ENCODE results near the gene SLC35F4.

SLC35F4 gene

DNA sequence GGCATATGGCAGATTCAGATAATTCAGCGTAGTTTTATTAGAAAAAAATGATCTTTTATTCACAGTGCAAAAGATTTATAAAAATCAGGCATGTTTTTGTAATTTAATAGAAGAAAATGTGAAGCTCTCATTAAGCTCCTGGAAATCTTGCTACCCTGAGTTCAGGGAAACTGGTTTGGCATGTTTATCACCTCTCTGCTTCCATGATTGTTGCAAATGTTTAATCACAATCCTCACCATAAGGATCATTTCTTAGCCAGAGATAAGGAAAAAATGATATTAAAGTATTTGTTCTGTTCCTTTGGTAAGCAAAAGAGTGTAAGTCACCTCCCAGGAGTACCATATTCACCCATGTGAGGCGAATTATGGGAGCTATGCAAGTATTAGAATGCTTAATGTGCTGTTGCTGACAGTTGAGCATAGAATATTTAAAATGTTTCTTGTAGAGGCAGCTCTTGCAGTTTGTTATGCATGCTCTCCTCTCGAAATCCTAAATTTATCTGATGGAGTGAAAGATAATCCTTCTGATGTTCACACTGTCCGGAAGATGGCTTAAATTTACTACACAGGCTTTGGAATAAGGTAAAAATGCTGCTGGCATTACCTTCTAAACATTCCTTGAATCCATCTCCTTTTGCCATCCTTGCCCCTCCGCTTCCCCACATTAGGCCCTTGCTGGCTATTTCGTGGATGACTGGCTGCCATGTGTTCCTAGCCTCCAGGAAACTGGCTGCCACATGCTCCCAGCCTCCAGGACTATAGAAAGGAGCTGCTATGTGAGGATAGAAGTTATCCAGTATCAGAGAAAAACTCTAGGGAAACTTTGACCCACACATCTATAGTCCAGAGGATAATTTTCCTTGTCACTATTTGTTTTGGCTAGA lies 256.5 kb downstream of the SLC35F4 start:
- no peak for DNase-seq

DNA sequence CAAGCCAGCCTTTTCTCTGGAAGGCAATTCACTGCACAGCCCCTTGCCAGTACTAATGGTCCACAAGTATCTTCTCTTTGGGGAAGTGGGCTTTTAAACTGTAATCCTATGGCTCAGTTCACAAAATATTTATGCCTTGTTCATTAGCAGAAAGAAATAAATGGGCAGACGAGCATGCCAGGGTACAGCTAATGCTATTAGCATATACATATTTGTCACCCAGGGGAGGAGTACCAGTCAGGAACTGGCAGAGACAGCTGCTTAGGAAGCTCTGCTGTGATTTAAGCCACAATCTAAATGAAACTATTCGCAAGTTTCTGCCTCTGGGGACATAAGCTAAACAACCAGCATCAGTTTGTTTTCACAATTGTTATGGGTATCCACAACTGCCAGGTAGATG lies 258.8 kb downstream of the SLC35F4 start:
- no peak for DNase-seq

DNA sequence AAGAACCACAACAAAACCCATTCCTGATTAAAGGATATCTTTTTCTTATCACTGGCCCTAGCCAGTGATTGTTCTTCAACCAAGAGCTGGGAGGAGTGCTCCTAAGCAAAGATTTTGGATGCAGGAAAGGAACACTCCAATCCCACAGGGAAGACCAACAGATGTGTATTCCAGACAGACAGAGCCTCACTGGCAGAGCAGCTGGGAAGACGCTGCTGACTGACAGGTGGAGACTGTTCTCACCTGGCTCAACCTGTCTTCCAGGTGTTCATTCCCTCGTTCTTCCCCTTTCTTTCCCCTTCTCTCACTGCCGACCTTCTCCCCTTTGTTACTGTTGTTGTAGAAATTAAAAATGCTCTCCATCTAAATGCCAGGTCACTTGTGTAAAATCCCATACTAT lies 282.5 kb downstream of the SLC35F4 start:
- DNase-seq, result no peak

DNA sequence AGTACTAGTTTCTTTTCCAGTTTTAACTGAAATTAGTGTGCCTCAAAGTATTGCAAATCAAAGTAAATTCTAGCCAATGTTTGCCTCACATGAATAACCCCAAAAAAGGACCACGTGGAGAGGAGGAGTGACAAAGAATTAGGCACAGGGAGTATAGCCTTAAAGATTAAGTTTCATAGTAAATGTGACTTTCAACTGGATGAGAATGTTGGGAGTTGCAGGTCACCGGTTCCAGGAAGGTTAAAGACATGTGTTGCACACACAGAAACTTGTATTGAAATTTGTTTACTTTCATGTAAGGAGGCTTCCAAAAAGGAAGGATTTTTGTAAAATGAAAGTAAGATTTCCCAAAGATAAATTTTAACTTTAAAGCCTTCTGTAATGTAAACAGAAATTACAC lies 283.1 kb downstream of the SLC35F4 start:
- no peak for DNase-seq

DNA sequence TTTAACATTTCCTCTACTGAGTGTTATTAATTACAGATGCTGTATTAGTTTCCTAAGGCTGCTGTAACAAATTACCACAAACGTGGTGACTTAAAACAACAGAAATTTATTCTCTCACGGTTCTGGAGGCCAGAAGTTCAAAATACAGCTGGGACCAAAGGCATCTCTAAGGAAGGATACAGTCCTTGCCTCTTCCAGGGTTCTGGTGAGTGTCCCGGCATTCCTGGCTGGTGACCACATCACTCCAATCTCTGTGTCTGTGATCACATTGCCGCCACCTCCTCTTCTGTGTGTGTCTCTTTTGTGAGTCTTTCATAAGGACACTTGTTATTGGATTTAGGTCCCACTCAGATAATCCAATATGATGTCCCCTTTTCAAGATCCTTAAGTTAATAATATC lies 287.1 kb downstream of the SLC35F4 start:
- no peak for DNase-seq

DNA sequence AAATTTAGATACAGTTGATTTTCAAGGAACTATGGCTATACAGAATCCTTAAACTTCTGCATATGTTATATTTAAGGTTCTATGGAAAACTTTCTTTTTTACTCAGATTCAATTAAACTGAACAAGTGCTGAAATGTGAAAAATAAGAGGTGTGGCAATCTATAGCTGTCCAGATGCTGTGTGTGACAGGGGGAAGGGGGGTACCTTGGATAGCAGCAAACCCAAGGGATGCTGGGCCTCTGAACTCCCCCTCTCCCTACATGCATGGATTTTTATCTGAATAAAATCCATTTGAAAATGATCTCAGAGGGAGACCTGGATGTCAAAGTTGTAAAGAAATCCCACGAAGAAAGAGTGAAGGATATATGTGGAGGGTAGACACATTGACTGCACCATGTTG lies 289.4 kb downstream of the SLC35F4 start:
- no peak for DNase-seq

DNA sequence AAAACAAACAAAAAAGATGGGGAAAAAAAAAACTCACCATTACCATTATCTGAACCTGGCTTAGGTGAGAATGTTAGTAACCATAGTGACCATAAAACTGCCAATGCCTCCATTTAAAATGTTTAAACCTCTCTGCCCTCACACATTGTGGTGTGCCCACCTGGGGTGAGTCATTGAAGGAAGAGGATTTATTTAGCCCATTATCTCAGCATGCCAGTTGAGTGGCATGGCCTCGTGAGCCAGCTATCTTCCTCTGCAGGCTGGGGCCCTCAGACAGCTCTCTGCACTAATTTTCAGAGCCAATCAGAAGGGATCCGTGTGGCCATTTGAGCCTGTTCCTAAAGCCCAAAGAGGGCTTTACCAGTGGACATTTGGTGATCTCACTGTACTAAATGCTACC lies 290.4 kb downstream of the SLC35F4 start:
- DNase-seq, result peak; percentile 54

DNA sequence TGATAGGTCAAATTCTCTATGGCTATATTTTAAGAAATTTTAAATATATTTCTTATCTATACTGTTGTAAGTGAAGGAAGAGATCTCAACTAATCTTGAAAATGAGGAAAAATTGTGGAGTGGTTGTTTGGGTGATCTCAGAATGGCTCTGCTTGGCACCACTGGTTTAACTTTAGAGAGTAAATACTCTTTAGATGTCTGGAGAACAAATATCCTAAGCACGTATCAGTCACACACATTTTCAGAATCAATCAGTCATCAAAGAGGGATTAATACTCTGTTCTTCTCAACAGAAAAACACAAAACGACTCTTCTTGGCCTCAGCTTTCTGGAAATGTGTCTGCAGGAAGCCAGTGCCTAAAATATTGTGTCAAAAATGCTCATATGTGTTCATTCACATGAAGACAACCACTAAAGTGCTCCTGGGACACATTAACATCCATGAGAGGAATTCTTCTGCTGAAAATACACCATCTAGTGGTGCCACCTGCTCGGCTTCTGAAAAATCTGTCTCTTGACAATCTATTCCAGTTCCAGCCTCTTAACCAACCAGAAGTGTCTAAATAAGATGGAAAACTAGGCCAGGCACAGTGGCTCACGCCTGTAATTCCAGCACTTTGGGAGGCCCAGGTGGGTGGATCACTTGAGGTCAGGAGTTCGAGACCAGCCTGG lies 291.1 kb downstream of the SLC35F4 start:
- DNase-seq, result no peak

DNA sequence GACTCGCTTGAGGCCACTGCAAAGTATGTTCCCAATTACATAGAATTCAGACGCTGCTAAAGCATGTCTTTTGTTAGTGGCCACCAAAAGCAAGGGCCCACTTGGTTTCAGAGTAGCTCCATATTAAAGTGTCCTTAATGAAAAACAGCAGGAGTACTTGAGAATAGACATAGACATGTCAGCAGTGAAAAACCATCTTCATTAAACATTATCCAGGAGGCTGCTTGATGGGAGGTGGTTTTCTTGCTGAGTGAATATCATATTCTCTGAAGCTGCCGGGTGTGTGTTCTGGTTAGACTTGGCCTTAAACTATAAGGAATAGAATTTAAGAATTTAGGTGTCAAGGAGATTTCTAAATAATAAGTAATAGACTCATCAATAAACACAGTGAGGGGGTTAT lies 292.7 kb downstream of the SLC35F4 start:
- no peak for DNase-seq

DNA sequence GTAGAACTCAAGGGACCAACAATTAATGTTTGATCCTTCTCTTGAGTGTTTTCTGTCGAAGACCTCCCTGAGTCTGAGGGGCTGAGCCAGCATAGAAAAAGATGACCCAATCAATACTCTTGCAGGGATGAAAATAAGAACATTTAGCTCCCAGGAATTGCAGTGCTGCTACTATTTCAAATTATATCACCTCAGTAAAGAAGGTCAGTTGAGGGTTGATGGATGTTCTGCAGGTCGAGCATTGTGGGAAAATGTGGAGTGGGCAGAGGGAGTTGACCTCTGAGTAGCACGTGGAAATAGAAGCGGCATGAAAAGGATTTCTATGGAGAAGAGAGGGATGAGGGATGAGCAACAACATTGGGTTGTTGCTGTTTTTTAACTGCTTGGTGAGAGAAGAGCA lies 297.3 kb downstream of the SLC35F4 start:
- DNase-seq, result no peak

DNA sequence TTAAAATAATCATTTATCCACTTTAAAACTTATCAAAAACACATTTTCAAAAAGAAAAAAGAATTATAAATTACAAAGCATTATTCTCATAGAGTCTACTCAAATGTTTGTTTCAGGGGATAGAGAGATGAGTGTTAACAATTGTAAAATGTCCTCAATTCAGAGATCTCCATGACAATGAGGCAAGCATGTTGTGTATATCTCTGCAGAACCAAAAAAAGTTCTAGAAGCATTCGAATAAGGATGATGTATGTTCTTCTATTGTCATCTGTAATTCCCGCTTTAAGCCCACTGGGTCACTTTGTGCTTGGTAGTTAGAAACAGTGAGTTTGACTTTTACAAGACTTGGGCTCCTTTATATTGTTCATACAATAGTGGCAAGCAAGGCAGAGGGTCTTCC lies 298.7 kb downstream of the SLC35F4 start:
- no peak for DNase-seq

DNA sequence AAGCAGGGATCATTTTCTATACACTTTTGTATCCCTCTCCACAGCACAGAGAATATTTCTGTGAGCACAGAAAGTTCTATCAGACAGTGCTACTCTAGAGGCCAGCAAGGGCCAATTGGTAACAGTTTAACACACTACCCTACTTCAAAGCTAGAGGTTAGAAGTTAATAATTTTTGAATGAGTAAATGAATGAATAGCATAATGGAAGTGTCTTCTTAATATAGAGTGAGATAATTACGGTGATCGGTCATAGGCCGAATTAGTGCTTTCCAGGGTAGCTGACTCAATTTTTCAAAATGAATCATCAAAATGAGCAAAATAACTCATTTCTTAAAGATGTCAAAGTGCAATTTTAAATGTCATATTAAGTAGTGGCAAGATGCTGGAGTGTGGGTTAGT lies 305.2 kb downstream of the SLC35F4 start:
- no peak for DNase-seq

DNA sequence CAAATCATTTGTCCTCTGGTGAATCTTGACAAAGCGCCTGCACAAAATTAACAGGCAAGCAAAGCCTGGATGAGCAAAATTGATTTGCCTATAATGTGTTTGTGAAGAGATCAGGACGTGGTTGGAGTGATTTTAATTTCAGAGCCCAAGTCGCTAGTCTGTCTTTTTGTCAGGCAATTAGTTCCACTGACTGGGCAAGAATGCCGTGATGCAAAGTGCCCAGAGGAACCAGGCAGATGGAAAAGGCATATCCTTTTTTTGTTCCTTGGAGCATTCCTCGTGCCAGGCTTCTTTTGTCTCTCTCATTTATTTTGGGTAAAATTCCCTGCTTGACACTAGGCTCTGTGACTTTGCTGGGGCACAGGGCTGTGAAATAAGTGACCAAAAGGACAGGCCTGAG lies 306.3 kb downstream of the SLC35F4 start:
- DNase-seq, result no peak

DNA sequence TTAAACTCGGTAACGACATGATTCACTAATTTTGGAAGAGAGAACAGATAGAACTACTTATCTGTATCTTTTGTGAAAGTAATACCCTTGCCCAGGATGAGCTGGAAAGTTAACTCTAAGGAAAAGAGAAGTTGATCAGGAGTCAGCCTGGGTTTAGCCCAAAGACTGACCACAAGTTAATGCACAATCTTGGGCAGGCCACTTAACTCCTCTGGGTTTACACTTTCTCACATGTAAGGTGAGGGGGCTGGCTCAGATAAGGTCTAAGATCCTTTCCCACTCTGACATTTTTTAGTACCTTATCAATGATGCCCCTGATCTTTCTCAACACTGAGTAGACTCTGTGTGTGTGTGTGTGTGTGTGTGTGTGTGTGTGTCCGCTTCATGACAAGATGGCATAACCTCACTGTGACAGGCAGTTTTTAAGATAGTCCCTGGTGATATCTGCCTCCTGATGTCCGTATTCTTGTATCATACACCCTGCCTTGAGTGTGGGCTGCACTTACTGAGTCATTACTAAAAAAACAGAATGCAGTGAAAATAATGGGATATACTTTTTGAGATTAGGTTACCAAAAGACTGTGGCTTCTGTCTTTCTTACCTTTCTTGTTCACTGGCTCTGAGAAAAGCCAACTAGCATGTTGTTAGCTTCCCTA lies 316.0 kb downstream of the SLC35F4 start:
- no peak for DNase-seq

DNA sequence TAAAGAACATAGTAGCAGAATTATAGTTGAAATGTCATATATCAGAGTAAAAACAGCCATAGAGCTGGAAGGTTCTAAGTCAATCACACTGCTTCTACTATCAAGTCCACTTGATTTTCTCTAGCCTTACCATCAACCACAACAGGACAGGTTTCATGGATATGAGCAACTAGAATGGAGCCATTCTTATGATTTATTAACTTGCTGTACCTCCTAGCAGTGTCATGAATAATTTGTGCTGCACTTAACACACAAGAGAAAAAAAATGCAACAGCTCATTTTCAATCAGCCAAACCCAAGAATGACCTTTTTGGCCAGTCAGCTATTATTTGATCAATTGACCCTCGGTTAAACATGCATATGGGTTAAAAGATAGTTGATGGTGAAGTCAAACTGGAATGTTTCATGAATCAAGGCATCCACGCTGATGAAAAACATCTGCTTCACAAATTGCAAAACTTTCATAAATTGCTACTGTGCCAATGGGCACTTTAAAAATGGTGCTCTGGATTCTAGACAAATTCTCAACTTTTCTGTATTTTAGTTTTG lies 316.8 kb downstream of the SLC35F4 start:
- DNase-seq, result no peak

DNA sequence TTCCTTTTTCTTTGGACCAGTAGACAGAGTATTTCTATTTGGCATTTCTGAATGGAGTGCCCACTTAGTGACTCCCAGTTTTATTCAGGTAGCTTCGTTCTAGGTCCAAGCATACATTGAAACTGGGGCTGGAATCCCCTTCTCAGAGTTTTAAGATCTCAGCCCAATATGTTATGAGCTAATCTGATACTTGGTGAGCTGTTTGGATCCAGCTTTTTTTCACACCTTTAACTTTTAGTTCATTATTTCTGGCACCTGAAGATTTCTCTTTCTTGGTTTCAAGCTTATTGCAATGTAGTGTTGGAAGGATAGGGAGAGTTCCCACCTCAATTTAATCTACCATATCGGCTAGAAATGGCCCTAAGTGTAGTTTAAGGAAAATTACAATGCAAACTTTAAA lies 318.8 kb downstream of the SLC35F4 start:
- no peak for DNase-seq

DNA sequence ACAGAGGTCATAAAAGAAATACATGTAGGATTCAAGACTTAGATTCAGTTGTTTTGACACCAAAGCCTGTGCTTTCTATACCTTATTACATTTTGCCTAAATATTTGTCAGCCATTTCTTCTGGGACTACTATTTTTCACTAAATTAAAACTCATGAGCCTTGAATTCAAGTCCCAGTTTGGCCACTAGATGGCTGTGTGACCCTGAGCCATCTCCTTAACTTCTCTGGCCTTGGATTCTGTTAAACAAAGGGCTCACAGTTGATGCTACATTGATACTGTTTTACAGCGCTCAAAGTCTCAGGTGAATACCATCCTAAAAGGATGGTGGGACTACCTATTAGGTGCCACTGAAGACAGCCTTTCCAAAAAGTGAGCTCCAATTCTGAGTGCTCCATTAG lies 332.7 kb downstream of the SLC35F4 start:
- peak; percentile 29 for DNase-seq

DNA sequence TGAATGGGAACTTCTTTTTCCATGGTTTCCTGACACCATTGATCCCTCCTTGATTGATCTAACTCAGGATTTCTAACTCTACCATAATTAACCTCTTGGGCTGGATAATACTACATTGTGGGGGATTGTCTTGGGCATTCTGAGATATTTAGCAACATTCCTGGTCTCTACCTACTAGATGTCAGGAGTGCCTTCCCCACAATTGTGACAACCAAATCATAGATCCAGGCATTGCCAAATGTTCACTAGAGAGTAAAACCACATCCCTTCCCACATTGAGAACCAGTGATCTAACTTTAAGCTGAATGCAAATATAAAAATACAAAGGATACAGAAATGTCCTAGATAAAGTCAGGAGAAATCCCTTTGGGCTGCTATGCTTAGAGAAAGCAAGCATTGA lies 335.3 kb downstream of the SLC35F4 start:
- DNase-seq, result no peak

DNA sequence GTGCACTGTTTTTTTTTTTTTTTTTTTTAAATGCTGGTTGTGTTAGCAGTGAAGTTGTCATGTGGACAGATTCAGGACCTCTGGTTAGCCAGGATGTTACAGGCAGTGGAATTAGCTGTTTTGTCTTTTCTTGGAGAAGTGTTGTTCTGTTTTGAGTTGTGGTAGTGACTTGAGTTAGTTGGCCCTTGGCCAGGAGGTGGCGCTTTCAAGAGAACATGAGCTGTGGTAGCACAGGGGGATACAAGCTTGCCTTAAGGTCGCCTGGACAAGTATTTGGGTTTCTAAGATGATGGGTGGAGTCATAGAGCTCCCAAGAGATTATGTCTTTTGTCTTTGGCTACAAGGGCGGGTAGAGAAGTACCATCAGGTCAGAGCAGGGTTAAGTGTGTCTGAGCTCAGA lies 338.9 kb downstream of the SLC35F4 start:
- no peak for DNase-seq

DNA sequence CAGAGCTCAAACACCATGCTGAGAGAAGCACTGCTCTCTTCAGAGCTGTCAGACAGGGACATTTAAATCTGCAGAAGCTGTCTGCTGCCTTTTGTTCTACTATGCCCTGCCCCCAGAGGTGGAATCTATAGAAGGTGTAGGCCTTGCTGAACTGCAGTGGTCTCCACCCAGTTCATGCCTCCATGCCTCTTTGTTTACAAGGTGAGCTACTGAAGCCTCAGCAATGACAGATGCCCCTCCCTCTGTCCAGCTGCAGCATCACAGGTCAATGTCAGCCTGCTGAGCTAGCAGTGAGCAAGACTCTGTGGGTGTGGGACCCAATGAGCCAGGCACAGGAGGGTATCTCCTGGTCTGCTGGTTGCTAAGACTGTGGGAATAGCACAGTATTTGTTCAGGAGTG lies 346.8 kb downstream of the SLC35F4 start:
- DNase-seq, result no peak
